ENCODE measurements around the gene LIX1L.

LIX1L gene

GRCh38 chr1:145996433-145997015, 38.7 kb upstream of the LIX1L start, which contains the start of gene TXNIP:
Gene TXNIP, minus strand, starts transcription at chr1:145996579. Its CDS starts 313 bp downstream, at chr1:145996266.
- no peak for TF ChIP-seq CTCF (IDR thresholded peaks at IDR 0.05; ENCODE audit: insufficient read depth, low read depth, low read length, missing control alignments)
- H3K4me3 ChIP-seq (ENCODE audit: low read depth, low read length): peak within 1 kb of the TSS; percentile 64
- peak; percentile 92 for DNase-seq (ENCODE audit: low read depth)

GRCh38 chr1:145995964-145996432, 38.2 kb upstream of the LIX1L start:
- DNase-seq (ENCODE audit: low read depth): no peak
- peak overlapping the region; percentile 64 for H3K4me3 ChIP-seq (ENCODE audit: low read depth, low read length)
- TF ChIP-seq CTCF (IDR thresholded peaks at IDR 0.05; ENCODE audit: insufficient read depth, low read depth, low read length, missing control alignments): no peak

GRCh38 chr1:145995148-145995881, 37.5 kb upstream of the LIX1L start:
- peak overlapping the region; percentile 64 for H3K4me3 ChIP-seq (ENCODE audit: low read depth, low read length)
- no peak for DNase-seq (ENCODE audit: low read depth)
- TF ChIP-seq CTCF (IDR thresholded peaks at IDR 0.05; ENCODE audit: insufficient read depth, low read depth, low read length, missing control alignments): no peak

- no peak for TF ChIP-seq CTCF (IDR thresholded peaks at IDR 0.05; ENCODE audit: insufficient read depth, low read depth, low read length, missing control alignments)
- peak overlapping the region; percentile 64; the same call in 1 of the 2 replicates for H3K4me3 ChIP-seq (ENCODE audit: low read depth, low read length)
- DNase-seq (ENCODE audit: low read depth): no peak
Measured at GRCh38 chr1:145994391-145995120, 36.7 kb upstream of the LIX1L start.

- DNase-seq (ENCODE audit: low read depth): no peak
- TF ChIP-seq CTCF (IDR thresholded peaks at IDR 0.05; ENCODE audit: insufficient read depth, low read depth, low read length, missing control alignments): no peak
- H3K4me3 ChIP-seq (ENCODE audit: low read depth, low read length): no peak overlapping the region
Measured at GRCh38 chr1:145993618-145994390, 36.0 kb upstream of the LIX1L start.

- no peak for DNase-seq (ENCODE audit: low read depth)
- TF ChIP-seq CTCF (IDR thresholded peaks at IDR 0.05; ENCODE audit: insufficient read depth, low read depth, low read length, missing control alignments): no peak
- no peak overlapping the region for H3K4me3 ChIP-seq (ENCODE audit: low read depth, low read length)
Measured at GRCh38 chr1:145992958-145993617, 35.3 kb upstream of the LIX1L start.
